Smooth muscle cell (in vitro differentiated cells): ENCODE measurements around the gene CLCN1. TPM values are rescaled to one million over a fixed set of nuclear protein-coding genes. Genes with fewer than 3 reads are reported as not detected.

Experiments used
- DNase-seq: peaks from one replicate; lab custom pipeline; 2025; ENCODE audit not compliant: unreplicated experiment; lab: John Stamatoyannopoulos, UW
- H2AFZ ChIP-seq: fragments of 200-600 bp; sonication (generic); 2 replicates; pipeline ENCODE4 v1.6.0; 2016; ENCODE audit warnings: antibody characterized with exemption, low read depth, mild to moderate bottlenecking
- H3F3A ChIP-seq: fragments of 200-600 bp; sonication (generic); 2 replicates; pipeline ENCODE4 v1.6.0; 2017; ENCODE audit warnings: antibody characterized with exemption, low read depth
- H3K27ac ChIP-seq: fragments of 200-600 bp; sonication (generic); 2 replicates; pipeline ENCODE4 v1.5.1; 2016; ENCODE audit warnings: low read depth, mild to moderate bottlenecking
- H3K27me3 ChIP-seq: fragments of 200-600 bp; sonication (generic); 2 replicates; pipeline ENCODE4 v1.6.1; 2016; ENCODE audit warnings: low read depth, mild to moderate bottlenecking
- H3K36me3 ChIP-seq: fragments of 200-600 bp; sonication (generic); 2 replicates; pipeline ENCODE4 v1.5.1; 2016; ENCODE audit warnings: low read depth
- H3K4me1 ChIP-seq: fragments of 200-600 bp; sonication (generic); 2 replicates; pipeline ENCODE4 v1.5.1; 2016; ENCODE audit warnings: low read depth
- H3K4me2 ChIP-seq: fragments of 200-600 bp; sonication (generic); 2 replicates; pipeline ENCODE4 v1.6.0; 2016; ENCODE audit warnings: mild to moderate bottlenecking
- H3K4me3 ChIP-seq: fragments of 200-600 bp; sonication (generic); 2 replicates; pipeline ENCODE4 v1.5.1; 2016; ENCODE audit warnings: mild to moderate bottlenecking
- H3K79me2 ChIP-seq: fragments of 200-600 bp; sonication (generic); 2 replicates; pipeline ENCODE4 v1.6.0; 2016; ENCODE audit warnings: low read depth, mild to moderate bottlenecking
- H3K9ac ChIP-seq: fragments of 200-600 bp; sonication (generic); 2 replicates; pipeline ENCODE4 v1.6.0; 2016; ENCODE audit warnings: low read depth
- H3K9me3 ChIP-seq: fragments of 200-600 bp; sonication (generic); replicated peaks from 2 replicates; pipeline ENCODE4 v1.5.1; 2016; ENCODE audit warnings: low read depth
- H4K20me1 ChIP-seq: fragments of 200-600 bp; sonication (generic); 2 replicates; pipeline ENCODE4 v1.6.0; 2016; ENCODE audit warnings: low read depth
- CTCF ChIP-seq: fragments of 200-600 bp; sonication (generic); IDR thresholded peaks from 2 replicates; pipeline ENCODE4 v1.5.1; 2017; ENCODE audit warnings: borderline replicate concordance, mild to moderate bottlenecking, antibody characterized with exemption; ENCODE audit not compliant: insufficient read depth, poor library complexity, severe bottlenecking
- WGBS: methylation state at CpG from one replicate; pipeline ENCODE4 v1.1.7; 2016; ENCODE audit warnings: low lambda C conversion rate; 5-methylcytosine and 5-hydroxymethylcytosine counted together
- polyA plus RNA-seq: library from polyadenylated mRNA; unstranded; fragments of >200 nt; fragmentation: Nextera tagmentation; extraction: Ambion mirVana; gene quantifications from 2 replicates; pipeline ENCODE4 v1.2.1, GENCODE V29; 2016
- total RNA-seq: library from RNA; depleted of rRNA; stranded (reverse); fragments of >200 nt; gene quantifications from 2 replicates; pipeline ENCODE4 v1.2.3, GENCODE V29; 2014

The CLCN1 gene
- total and polyA plus RNA-seq, 2 experiments from 2014 or later = not detected

- Histone ChIP-seq H3K27me3 (peaks cover 35% of the 10 kb centered on the region), H3K4me2 (no peak overlapping the region), H3K4me3 (no peak overlapping the region), H3K9me3 (no peaks in the 10 kb centered on the region), H4K20me1 (no peaks in the 10 kb centered on the region), H3K4me1 (peaks cover 7% of the 10 kb centered on the region), H2AFZ (no peak overlapping the region), H3K9ac (no peak overlapping the region), H3K27ac (no peak overlapping the region), H3K36me3 (no peaks in the 10 kb centered on the region), H3K79me2 (no peaks in the 10 kb centered on the region), H3F3A (no peaks in the 10 kb centered on the region)
- WGBS = 92% methylated on average over 1 of the region's 1 CpG
- DNase-seq = no peak
- no peak for TF ChIP-seq CTCF
Observed at GRCh38 chr7:143368387-143368786, 52.5 kb downstream of the CLCN1 start.

GRCh38 chr7:143369678-143370651 lies 54.1 kb downstream of the CLCN1 start:
- Histone ChIP-seq H3K4me3 (no peak overlapping the region), H3K4me2 (no peak overlapping the region), H3K4me1 (peaks cover 7% of the 10 kb centered on the region), H3K27ac (no peak overlapping the region), H3F3A (no peaks in the 10 kb centered on the region), H3K79me2 (no peaks in the 10 kb centered on the region), H3K36me3 (no peaks in the 10 kb centered on the region), H3K27me3 (peaks cover 20% of the 10 kb centered on the region), H4K20me1 (no peaks in the 10 kb centered on the region), H3K9ac (no peak overlapping the region), H2AFZ (no peak overlapping the region), H3K9me3 (no peaks in the 10 kb centered on the region)
- DNase-seq = no peak
- WGBS = 61% methylated on average over 12 of the region's 12 CpGs
- TF ChIP-seq CTCF = no peak

GRCh38 chr7:143372070-143372469 lies 56.2 kb downstream of the CLCN1 start:
- Histone ChIP-seq H3K79me2 (no peaks in the 10 kb centered on the region), H3K27me3 (no peaks in the 10 kb centered on the region), H3K4me3 (no peak overlapping the region), H3K9ac (no peak overlapping the region), H3K36me3 (no peaks in the 10 kb centered on the region), H3K27ac (no peak overlapping the region), H3K4me2 (no peak overlapping the region), H3K4me1 (peaks cover 7% of the 10 kb centered on the region), H3F3A (no peaks in the 10 kb centered on the region), H2AFZ (no peak overlapping the region), H4K20me1 (no peaks in the 10 kb centered on the region), H3K9me3 (no peaks in the 10 kb centered on the region)
- 83% methylated on average over 4 of the region's 4 CpGs for WGBS
- DNase-seq = no peak
- TF ChIP-seq CTCF = no peak
